GM23248 (cell line): Measurements from ENCODE around the gene ZNF283. TPM values are rescaled to one million over a fixed set of nuclear protein-coding genes. Genes with fewer than 3 reads are reported as not detected.
"Not testable (repeated sequence)": the region's sequence is repeated elsewhere in the genome, so short reads cannot be mapped to it uniquely, and the experiment has no call there.

ENCODE experiments used
- DNase-seq: peaks from one replicate; pipeline ENCODE4 v3.0.0-alpha.2; 2015
- H2AFZ ChIP-seq: fragments of 200-600 bp; sonication (generic); 2 replicates; pipeline ENCODE4 v1.6.1; 2016; ENCODE audit warnings: antibody characterized with exemption
- H3F3A ChIP-seq: fragments of 200-600 bp; sonication (generic); 2 replicates; pipeline ENCODE4 v1.6.1; 2016; ENCODE audit warnings: mild to moderate bottlenecking, antibody characterized with exemption, mixed run types; ENCODE audit not compliant: insufficient read depth
- H3K27ac ChIP-seq: fragments of 200-600 bp; sonication (generic); 2 replicates; pipeline ENCODE4 v1.5.1; 2016; ENCODE audit warnings: mild to moderate bottlenecking
- H3K27me3 ChIP-seq: fragments of 200-600 bp; sonication (generic); replicated peaks from 2 replicates; pipeline ENCODE4 v1.6.1; 2016; ENCODE audit warnings: mild to moderate bottlenecking; ENCODE audit not compliant: insufficient read depth
- H3K36me3 ChIP-seq: fragments of 200-600 bp; sonication (generic); 2 replicates; pipeline ENCODE4 v1.6.1; 2016; ENCODE audit warnings: low read depth, mild to moderate bottlenecking
- H3K4me1 ChIP-seq: fragments of 200-600 bp; sonication (generic); 2 replicates; pipeline ENCODE4 v1.6.1; 2016; ENCODE audit warnings: mild to moderate bottlenecking; ENCODE audit not compliant: insufficient read depth
- H3K4me2 ChIP-seq: fragments of 200-600 bp; sonication (generic); one replicate; pipeline ENCODE4 v1.6.1; 2016; ENCODE audit warnings: mild to moderate bottlenecking; ENCODE audit not compliant: unreplicated experiment
- H3K4me3 ChIP-seq: fragments of 200-600 bp; sonication (generic); 2 replicates; pipeline ENCODE4 v1.5.1; 2016; ENCODE audit warnings: mild to moderate bottlenecking
- H3K79me2 ChIP-seq: fragments of 200-600 bp; sonication (generic); 2 replicates; pipeline ENCODE4 v1.6.1; 2016; ENCODE audit warnings: mild to moderate bottlenecking; ENCODE audit not compliant: insufficient read depth
- H3K9ac ChIP-seq: fragments of 200-600 bp; sonication (generic); 2 replicates; pipeline ENCODE4 v1.6.1; 2016; ENCODE audit warnings: mild to moderate bottlenecking
- H3K9me2 ChIP-seq: fragments of 200-600 bp; sonication (generic); 2 replicates; pipeline ENCODE4 v1.6.1; 2016; ENCODE audit warnings: mixed run types, mild to moderate bottlenecking, moderate library complexity; ENCODE audit not compliant: insufficient read depth
- H3K9me3 ChIP-seq: fragments of 200-600 bp; sonication (generic); one replicate; pipeline ENCODE4 v1.6.1; 2017; ENCODE audit warnings: low read depth
- H4K20me1 ChIP-seq: fragments of 200-600 bp; sonication (generic); 2 replicates; pipeline ENCODE4 v1.6.0; 2016; ENCODE audit not compliant: insufficient read depth
- EZH2 ChIP-seq: fragments of 200-600 bp; sonication (generic); IDR thresholded peaks from 2 replicates; pipeline ENCODE4 v1.6.1; 2018; ENCODE audit warnings: antibody characterized with exemption, mild to moderate bottlenecking; ENCODE audit not compliant: insufficient read depth, poor library complexity, severe bottlenecking
- EZH2phosphoT487 ChIP-seq: fragments of 200-600 bp; sonication (generic); IDR thresholded peaks from 2 replicates; pipeline ENCODE4 v1.6.1; 2018; ENCODE audit warnings: antibody characterized with exemption, moderate library complexity, mild to moderate bottlenecking, low read depth; ENCODE audit not compliant: insufficient read depth
- WGBS, 2 experiments: methylation state at CpG; one replicate each; pipeline ENCODE4 v1.1.6; 2015 to 2017; ENCODE audit warnings: low lambda C conversion rate in 2 of 2, low coverage in 1 of 2; ENCODE audit errors: missing lambda C conversion rate in 2 of 2; 5-methylcytosine and 5-hydroxymethylcytosine counted together
- in situ Hi-C: fragments of 300-500 bp; cut with MboI; formaldehyde crosslinking; loops from 2 replicates; pipeline ENCODE4 v1.15.0; 2020
- polyA plus RNA-seq: library from polyadenylated mRNA; unstranded; fragments of >200 nt; fragmentation: Nextera tagmentation; extraction: Ambion mirVana; gene quantifications from 2 replicates; pipeline ENCODE4 v1.2.1, GENCODE V29; 2016
- total RNA-seq: library from RNA; depleted of rRNA; stranded (reverse); fragments of >200 nt; shearing (Covaris generic); gene quantifications from 2 replicates; pipeline ENCODE4 v1.2.3, GENCODE V29; 2014

ZNF283 gene
- total and polyA plus RNA-seq, 2 experiments from 2014 or later = 4.6 to 12.1 TPM

- Histone ChIP-seq H3K4me3 (no peak overlapping the region), H3K27me3 (no peaks in the 10 kb centered on the region), H3K9me3 (no peaks in the 10 kb centered on the region), H2AFZ (no peak overlapping the region), H3K79me2 (no peaks in the 10 kb centered on the region), H4K20me1 (no peaks in the 10 kb centered on the region), H3K27ac (no peak overlapping the region), H3K4me2 (no peak overlapping the region), H3K36me3 (no peaks in the 10 kb centered on the region), H3K4me1 (no peaks in the 10 kb centered on the region), H3K9me2 (no peaks in the 10 kb centered on the region), H3F3A (no peaks in the 10 kb centered on the region), H3K9ac (no peak overlapping the region)
- no peak for TF ChIP-seq EZH2phosphoT487
- TF ChIP-seq EZH2 = no peak
- DNase-seq = no peak
- 51 to 57% methylated on average over 6 of the region's 6 CpGs for WGBS, 2 experiments
- in situ Hi-C loops = no loop called here
These were observed 14.4 kb upstream of the ZNF283 start for GRCh38 chr19:43812688-43813087.

- TF ChIP-seq EZH2 (no peak), EZH2phosphoT487 (no peak)
- WGBS, 2 experiments = 73% methylated on average over 5 of the region's 5 CpGs
- H3K4me2 ChIP-seq = no peak overlapping the region
These were observed 12.3 kb upstream of the ZNF283 start for GRCh38 chr19:43814663-43815352.

GRCh38 chr19:43817454-43817853 is 9.7 kb upstream of the ZNF283 start:
- H3K9me3 ChIP-seq, H3F3A ChIP-seq, H3K9me2 ChIP-seq, H2AFZ ChIP-seq, H3K27ac ChIP-seq, H3K4me1 ChIP-seq, in situ Hi-C loops, H3K79me2 ChIP-seq, H3K27me3 ChIP-seq, H4K20me1 ChIP-seq, DNase-seq, H3K9ac ChIP-seq, H3K36me3 ChIP-seq, H3K4me2 ChIP-seq, H3K4me3 ChIP-seq: not testable (repeated sequence)
- WGBS, 2 experiments = 27 to 38% methylated on average over 1 of the region's 1 CpG

More at GRCh38 chr19:43814663-43815352, 12.3 kb upstream of the ZNF283 start:
- Histone ChIP-seq H3F3A (no peaks in the 10 kb centered on the region), H3K79me2 (no peaks in the 10 kb centered on the region), H3K36me3 (no peaks in the 10 kb centered on the region), H2AFZ (no peak overlapping the region), H3K27me3 (no peaks in the 10 kb centered on the region), H3K9me3 (no peaks in the 10 kb centered on the region), H3K9me2 (no peaks in the 10 kb centered on the region), H3K27ac (no peak overlapping the region), H3K4me1 (no peaks in the 10 kb centered on the region), H3K4me3 (no peak overlapping the region), H3K9ac (no peak overlapping the region), H4K20me1 (no peaks in the 10 kb centered on the region)
- in situ Hi-C loops = no loop called here
- no peak for DNase-seq

- H2AFZ ChIP-seq = no peak overlapping the region
- H3K79me2 ChIP-seq = no peaks in the 10 kb centered on the region
- no peaks in the 10 kb centered on the region for H3F3A ChIP-seq
- no peak overlapping the region for H3K27ac ChIP-seq
- 0 out of 2 replicates have a peak, but pooled peaks cover 4% of the 10 kb centered on the region for H3K27me3 ChIP-seq
- H4K20me1 ChIP-seq = no peaks in the 10 kb centered on the region
- H3K9ac ChIP-seq = no peak overlapping the region
- in situ Hi-C loops = no loop called here
- DNase-seq = no peak
- 76 to 83% methylated on average over 5 of the region's 5 CpGs for WGBS, 2 experiments
- no peaks in the 10 kb centered on the region for H3K4me1 ChIP-seq
- H3K4me3 ChIP-seq = no peak overlapping the region
- H3K4me2 ChIP-seq = no peak overlapping the region
- TF ChIP-seq EZH2 (no peak), EZH2phosphoT487 (no peak)
- H3K9me2 ChIP-seq = no peaks in the 10 kb centered on the region
- H3K36me3 ChIP-seq = no peaks in the 10 kb centered on the region
- no peaks in the 10 kb centered on the region for H3K9me3 ChIP-seq
These were observed 8.6 kb upstream of the ZNF283 start for GRCh38 chr19:43818500-43818899.
